PFSK-1 (cell line): Measurements from ENCODE around the gene FCRL5.

Experiments
- FOXP2 ChIP-seq: optimal IDR thresholded peaks from 2 replicates; pipeline ENCODE3; 2011; ENCODE audit warnings: borderline replicate concordance, control low read depth, inconsistent platforms; ENCODE audit not compliant: insufficient read depth; ENCODE audit errors: extremely low read length, extremely low read depth
- POLR2AphosphoS5 ChIP-seq: IDR thresholded peaks from 2 replicates; pipeline ENCODE4 v1.6.1; 2012; ENCODE audit warnings: low read depth, mild to moderate bottlenecking, control low read depth, low read length, moderate library complexity
- SIN3A ChIP-seq: IDR thresholded peaks from 2 replicates; pipeline ENCODE4 v1.6.1; 2012; ENCODE audit warnings: mild to moderate bottlenecking, low read length, moderate library complexity, borderline replicate concordance; ENCODE audit not compliant: insufficient read depth
- TAF1 ChIP-seq: IDR thresholded peaks from 2 replicates; pipeline ENCODE4 v1.6.1; 2012; ENCODE audit warnings: low read length, control low read depth, borderline replicate concordance; ENCODE audit not compliant: insufficient read depth
- TF ChIP-seq, protein P1 (sequence below), 2 experiments: IDR thresholded peaks; 2 replicates each; pipeline versions ENCODE4 v1.6.1 to v1.8.0; 2011 to 2012; ENCODE audit warnings: low read depth in 2 of 2, low read length in 2 of 2, control low read depth in 1 of 2, inconsistent platforms in 1 of 2, mild to moderate bottlenecking in 1 of 2, moderate library complexity in 1 of 2; ENCODE audit not compliant: insufficient read depth in 1 of 2

The FCRL5 gene

DNA sequence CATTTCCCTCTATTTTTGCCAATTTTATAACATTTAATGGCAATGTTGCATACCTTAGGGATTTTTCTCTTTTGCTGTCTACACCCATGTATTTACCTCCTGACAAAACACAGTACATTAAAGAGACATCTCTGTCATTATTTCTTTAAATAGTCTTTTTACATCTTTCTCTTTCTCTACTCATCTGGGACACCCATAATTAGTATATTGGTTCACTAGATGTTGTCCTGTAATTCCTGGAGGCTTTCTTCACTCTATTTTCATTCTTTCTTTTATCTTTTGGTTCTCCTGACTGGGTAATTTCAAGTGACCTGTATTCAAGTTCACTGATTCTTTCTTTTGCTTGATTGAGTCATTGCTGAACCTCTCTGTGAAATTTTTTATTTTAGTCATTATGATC is 74.3 kb downstream of the FCRL5 start:
- TF ChIP-seq POLR2AphosphoS5, result no peak
- TF ChIP-seq, protein P1, sequence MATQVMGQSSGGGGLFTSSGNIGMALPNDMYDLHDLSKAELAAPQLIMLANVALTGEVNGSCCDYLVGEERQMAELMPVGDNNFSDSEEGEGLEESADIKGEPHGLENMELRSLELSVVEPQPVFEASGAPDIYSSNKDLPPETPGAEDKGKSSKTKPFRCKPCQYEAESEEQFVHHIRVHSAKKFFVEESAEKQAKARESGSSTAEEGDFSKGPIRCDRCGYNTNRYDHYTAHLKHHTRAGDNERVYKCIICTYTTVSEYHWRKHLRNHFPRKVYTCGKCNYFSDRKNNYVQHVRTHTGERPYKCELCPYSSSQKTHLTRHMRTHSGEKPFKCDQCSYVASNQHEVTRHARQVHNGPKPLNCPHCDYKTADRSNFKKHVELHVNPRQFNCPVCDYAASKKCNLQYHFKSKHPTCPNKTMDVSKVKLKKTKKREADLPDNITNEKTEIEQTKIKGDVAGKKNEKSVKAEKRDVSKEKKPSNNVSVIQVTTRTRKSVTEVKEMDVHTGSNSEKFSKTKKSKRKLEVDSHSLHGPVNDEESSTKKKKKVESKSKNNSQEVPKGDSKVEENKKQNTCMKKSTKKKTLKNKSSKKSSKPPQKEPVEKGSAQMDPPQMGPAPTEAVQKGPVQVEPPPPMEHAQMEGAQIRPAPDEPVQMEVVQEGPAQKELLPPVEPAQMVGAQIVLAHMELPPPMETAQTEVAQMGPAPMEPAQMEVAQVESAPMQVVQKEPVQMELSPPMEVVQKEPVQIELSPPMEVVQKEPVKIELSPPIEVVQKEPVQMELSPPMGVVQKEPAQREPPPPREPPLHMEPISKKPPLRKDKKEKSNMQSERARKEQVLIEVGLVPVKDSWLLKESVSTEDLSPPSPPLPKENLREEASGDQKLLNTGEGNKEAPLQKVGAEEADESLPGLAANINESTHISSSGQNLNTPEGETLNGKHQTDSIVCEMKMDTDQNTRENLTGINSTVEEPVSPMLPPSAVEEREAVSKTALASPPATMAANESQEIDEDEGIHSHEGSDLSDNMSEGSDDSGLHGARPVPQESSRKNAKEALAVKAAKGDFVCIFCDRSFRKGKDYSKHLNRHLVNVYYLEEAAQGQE (IDR thresholded peaks at IDR 0.05; ENCODE audit: insufficient read depth in 1 of 2, low read depth in 2 of 2, low read length in 2 of 2), result no peak
- TF ChIP-seq SIN3A, result no peak
- no peak for TF ChIP-seq FOXP2
- no peak for TF ChIP-seq TAF1

DNA sequence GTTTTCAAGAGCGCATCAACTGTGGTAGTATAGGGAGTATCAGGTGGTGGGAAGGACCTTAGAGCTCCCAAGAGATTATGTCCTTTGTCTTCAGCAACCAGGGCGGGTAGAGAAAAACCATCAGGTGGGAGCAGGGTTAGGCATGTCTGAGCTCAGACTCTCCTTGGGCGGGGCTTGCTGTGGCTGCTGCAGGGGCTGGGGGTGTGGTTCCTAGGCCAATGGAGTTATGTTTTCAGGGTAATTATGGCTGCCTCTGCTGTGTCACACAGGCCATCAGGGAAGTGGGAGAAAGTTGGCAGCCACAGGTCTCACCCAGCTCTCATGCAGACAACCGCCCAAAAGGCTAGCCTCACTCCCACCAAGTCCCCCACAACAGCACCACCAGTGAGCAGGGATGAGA is 74.9 kb downstream of the FCRL5 start:
- no peak for TF ChIP-seq SIN3A

DNA sequence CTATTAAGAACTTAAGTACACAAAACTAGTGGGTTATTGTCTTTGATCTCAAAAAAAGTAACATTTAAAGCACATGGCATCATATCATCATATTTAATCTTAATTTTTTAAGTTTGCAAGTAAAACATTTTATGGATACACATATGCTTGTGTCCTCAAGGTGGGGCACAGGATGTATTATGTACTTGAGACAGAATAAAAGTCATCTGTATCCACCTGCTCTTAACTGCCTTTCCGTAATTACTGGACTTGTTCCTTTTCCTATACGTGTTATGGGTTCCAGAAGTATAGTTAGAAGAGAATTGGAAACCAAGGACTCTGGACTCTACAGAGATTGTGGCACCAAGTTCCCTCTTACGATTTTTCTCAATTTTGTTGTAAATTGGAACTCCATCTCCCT is 79.4 kb downstream of the FCRL5 start:
- TF ChIP-seq, protein P1 (IDR thresholded peaks at IDR 0.05; ENCODE audit: insufficient read depth in 1 of 2, low read depth in 2 of 2, low read length in 2 of 2), result no peak
- TF ChIP-seq POLR2AphosphoS5, result no peak
- no peak for TF ChIP-seq FOXP2
- no peak for TF ChIP-seq SIN3A
- TF ChIP-seq TAF1, result no peak

DNA sequence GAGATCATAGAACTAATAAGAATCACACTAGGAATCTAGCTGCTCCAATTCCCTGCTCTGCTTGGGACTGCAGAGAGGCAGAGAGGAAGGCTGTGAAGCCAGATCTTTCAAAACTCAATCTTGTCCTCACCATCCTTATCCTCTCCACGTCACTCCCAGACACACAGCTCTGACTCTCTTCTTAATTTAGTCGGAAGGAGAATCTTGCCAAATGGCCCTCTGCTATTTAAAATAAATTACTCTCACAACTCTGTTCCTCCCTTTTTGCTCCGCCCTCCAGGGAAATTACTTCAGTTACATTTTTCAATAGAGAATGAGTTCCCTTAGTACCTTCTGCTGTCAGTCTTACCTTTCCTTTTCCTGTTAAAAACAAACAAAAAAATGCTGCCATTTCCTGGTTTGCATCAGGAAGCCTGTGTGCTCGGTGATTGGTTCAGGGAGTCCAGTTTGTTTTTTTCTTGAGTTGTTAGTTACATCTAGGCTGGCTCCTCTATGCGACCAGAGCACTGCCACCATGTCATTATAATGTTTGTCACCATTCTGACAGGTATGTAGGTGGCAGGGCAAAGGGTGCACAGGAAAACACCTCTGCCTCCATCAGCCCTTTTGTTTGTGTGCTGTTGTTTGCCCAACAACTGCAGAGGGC is 80.1 kb downstream of the FCRL5 start:
- TF ChIP-seq POLR2AphosphoS5, result no peak
- TF ChIP-seq FOXP2, result no peak
- no peak for TF ChIP-seq SIN3A
- TF ChIP-seq, protein P1 (IDR thresholded peaks at IDR 0.05; ENCODE audit: insufficient read depth in 1 of 2, low read depth in 2 of 2, low read length in 2 of 2), result no peak

DNA sequence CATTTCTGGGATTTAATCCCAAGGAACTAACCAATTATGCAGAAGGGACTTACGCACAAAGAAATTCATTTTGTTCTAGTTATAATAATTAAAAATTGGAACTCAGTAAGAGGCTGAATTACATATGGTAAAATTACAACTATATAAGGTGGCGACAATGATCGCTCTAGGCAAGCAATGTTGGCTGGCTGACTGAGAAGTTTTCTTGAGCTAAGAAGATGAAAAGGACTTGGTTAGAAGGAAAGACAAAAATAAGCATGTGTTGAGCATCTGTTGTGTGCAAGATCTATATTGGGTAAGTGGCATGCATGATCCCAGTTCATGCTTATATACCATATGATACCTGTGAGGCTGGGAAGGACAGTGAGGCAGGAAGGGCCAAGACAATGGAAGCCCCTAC is 80.8 kb downstream of the FCRL5 start:
- TF ChIP-seq TAF1 (no peak), FOXP2 (no peak), POLR2AphosphoS5 (no peak), SIN3A (no peak)
- TF ChIP-seq, protein P1 (IDR thresholded peaks at IDR 0.05; ENCODE audit: insufficient read depth in 1 of 2, low read depth in 2 of 2, low read length in 2 of 2), result no peak
